NCI-H82 (cell line): Measurements from ENCODE around the gene ATP5PB.

Source experiments
- DNase-seq: peaks from one replicate; lab custom pipeline; 2025; lab: John Stamatoyannopoulos, UW

Gene ATP5PB

GRCh38 chr1:111507411-111508201 lies 58.3 kb downstream of the ATP5PB start:
- DNase-seq = peak; percentile 85

- no peak for DNase-seq
These were observed 60.7 kb downstream of the ATP5PB start for GRCh38 chr1:111509997-111510375.

- no peak for DNase-seq
These were observed 62.1 kb downstream of the ATP5PB start for GRCh38 chr1:111511370-111511769.
